ENCODE data around the gene MEGF11.

The MEGF11 gene

GRCh38 chr15:66117841-66118240, 135.7 kb downstream of the MEGF11 start:
- H2AFZ ChIP-seq (ENCODE audit: low read depth, low read length): no peak overlapping the region
- no peak overlapping the region for H3K4me2 ChIP-seq (ENCODE audit: low read length)
- TF ChIP-seq EZH2phosphoT487 (IDR thresholded peaks at IDR 0.05; ENCODE audit: low read depth): no peak
- TF ChIP-seq CTCF (IDR thresholded peaks at IDR 0.05; ENCODE audit: low read depth, low read length): no peak
- H3K27me3 ChIP-seq (ENCODE audit: low read depth, low read length): peaks cover 73% of the 10 kb centered on the region
- no peak overlapping the region for H3K9ac ChIP-seq (ENCODE audit: low read length)
- no peaks in the 10 kb centered on the region for H3K4me1 ChIP-seq (ENCODE audit: low read length)
- H3K27ac ChIP-seq (ENCODE audit: low read length): no peak overlapping the region
- H4K20me1 ChIP-seq (ENCODE audit: insufficient read depth, low read length): no peaks in the 10 kb centered on the region
- no peak overlapping the region for H3K4me3 ChIP-seq (ENCODE audit: low read length)
- H3K36me3 ChIP-seq (replicated peaks; ENCODE audit: low read depth, low read length): no peaks in the 10 kb centered on the region
- H3K9me3 ChIP-seq (ENCODE audit: insufficient read depth, low read length): no peaks in the 10 kb centered on the region
- no peaks in the 10 kb centered on the region for H3K79me2 ChIP-seq (ENCODE audit: low read length)

- H3K4me1 ChIP-seq (ENCODE audit: low read length): no peaks in the 10 kb centered on the region
- no peaks in the 10 kb centered on the region for H4K20me1 ChIP-seq (ENCODE audit: insufficient read depth, low read length)
- H3K27me3 ChIP-seq (ENCODE audit: low read depth, low read length): peaks cover 81% of the 10 kb centered on the region
- no peak overlapping the region for H3K27ac ChIP-seq (ENCODE audit: low read length)
- H3K9me3 ChIP-seq (ENCODE audit: insufficient read depth, low read length): no peaks in the 10 kb centered on the region
- TF ChIP-seq EZH2phosphoT487 (IDR thresholded peaks at IDR 0.05; ENCODE audit: low read depth) (no peak), CTCF (IDR thresholded peaks at IDR 0.05; ENCODE audit: low read depth, low read length) (no peak)
- no peak overlapping the region for H2AFZ ChIP-seq (ENCODE audit: low read depth, low read length)
- H3K36me3 ChIP-seq (replicated peaks; ENCODE audit: low read depth, low read length): no peaks in the 10 kb centered on the region
- peak overlapping the region; percentile 11; the same call in 1 of the 2 replicates for H3K4me2 ChIP-seq (ENCODE audit: low read length)
- no peak overlapping the region for H3K4me3 ChIP-seq (ENCODE audit: low read length)
- H3K9ac ChIP-seq (ENCODE audit: low read length): no peak overlapping the region
- no peaks in the 10 kb centered on the region for H3K79me2 ChIP-seq (ENCODE audit: low read length)
These were observed 137.9 kb downstream of the MEGF11 start for GRCh38 chr15:66115568-66116206.

- TF ChIP-seq EZH2phosphoT487 (IDR thresholded peaks at IDR 0.05; ENCODE audit: low read depth) (no peak), CTCF (IDR thresholded peaks at IDR 0.05; ENCODE audit: low read depth, low read length) (no peak)
These were observed 138.6 kb downstream of the MEGF11 start for GRCh38 chr15:66114863-66115425.

GRCh38 chr15:66112388-66112787, 141.2 kb downstream of the MEGF11 start:
- no peaks in the 10 kb centered on the region for H3K36me3 ChIP-seq (replicated peaks; ENCODE audit: low read depth, low read length)
- no peaks in the 10 kb centered on the region for H3K79me2 ChIP-seq (ENCODE audit: low read length)
- no peak overlapping the region for H3K9ac ChIP-seq (ENCODE audit: low read length)
- H2AFZ ChIP-seq (ENCODE audit: low read depth, low read length): no peak overlapping the region
- H4K20me1 ChIP-seq (ENCODE audit: insufficient read depth, low read length): no peaks in the 10 kb centered on the region
- no peaks in the 10 kb centered on the region for H3K4me1 ChIP-seq (ENCODE audit: low read length)
- no peak overlapping the region for H3K4me2 ChIP-seq (ENCODE audit: low read length)
- no peak overlapping the region for H3K4me3 ChIP-seq (ENCODE audit: low read length)
- peaks cover 89% of the 10 kb centered on the region for H3K27me3 ChIP-seq (ENCODE audit: low read depth, low read length)
- no peak for TF ChIP-seq EZH2phosphoT487 (IDR thresholded peaks at IDR 0.05; ENCODE audit: low read depth)
- no peak for TF ChIP-seq CTCF (IDR thresholded peaks at IDR 0.05; ENCODE audit: low read depth, low read length)
- no peaks in the 10 kb centered on the region for H3K9me3 ChIP-seq (ENCODE audit: insufficient read depth, low read length)
- H3K27ac ChIP-seq (ENCODE audit: low read length): no peak overlapping the region

More at GRCh38 chr15:66114863-66115425, 138.6 kb downstream of the MEGF11 start:
- Histone ChIP-seq H3K79me2 (ENCODE audit: low read length) (no peaks in the 10 kb centered on the region), H4K20me1 (ENCODE audit: insufficient read depth, low read length) (no peaks in the 10 kb centered on the region), H3K27me3 (ENCODE audit: low read depth, low read length) (peaks cover 81% of the 10 kb centered on the region), H2AFZ (ENCODE audit: low read depth, low read length) (no peak overlapping the region), H3K9me3 (ENCODE audit: insufficient read depth, low read length) (no peaks in the 10 kb centered on the region), H3K27ac (ENCODE audit: low read length) (no peak overlapping the region), H3K4me2 (ENCODE audit: low read length) (no peak overlapping the region), H3K36me3 (replicated peaks; ENCODE audit: low read depth, low read length) (no peaks in the 10 kb centered on the region), H3K4me1 (ENCODE audit: low read length) (no peaks in the 10 kb centered on the region), H3K9ac (ENCODE audit: low read length) (no peak overlapping the region), H3K4me3 (ENCODE audit: low read length) (no peak overlapping the region)

All from OCI-LY3 (cell line).